Nephron (organoid): ENCODE measurements around the gene RNU5D-1.
A peak's percentile ranks its signal among the peaks of the same experiment; 100 is the strongest.

Experiments
- H3K27ac Mint-ChIP-seq, 3 experiments: 2 replicates each; pipeline ENCODE4 v1.8.0; 2020; ENCODE audit warnings: mixed read lengths in 3 of 3, mild to moderate bottlenecking in 2 of 3, moderate library complexity in 1 of 3
- H3K27me3 Mint-ChIP-seq: 2 replicates; pipeline ENCODE4 v1.8.0; 2021; ENCODE audit warnings: low read depth, mild to moderate bottlenecking, moderate library complexity, mixed read lengths
- H3K36me3 Mint-ChIP-seq: 2 replicates; pipeline ENCODE4 v1.8.0; 2020; ENCODE audit warnings: low read depth, mixed read lengths
- H3K4me1 Mint-ChIP-seq: 2 replicates; pipeline ENCODE4 v1.8.0; 2020; ENCODE audit warnings: mixed read lengths
- H3K4me3 Mint-ChIP-seq, 3 experiments: 2 replicates each; pipeline ENCODE4 v1.8.0; 2020; ENCODE audit warnings: mild to moderate bottlenecking in 3 of 3, mixed read lengths in 3 of 3, moderate library complexity in 2 of 3
- H3K9me3 Mint-ChIP-seq: 2 replicates; pipeline ENCODE4 v1.8.0; 2020; ENCODE audit warnings: mixed read lengths
- TF ChIP-seq, protein P1 (sequence below), 3 experiments: fragments of 200-600 bp; sonication (generic); IDR thresholded peaks; one replicate each; pipeline ENCODE4 v1.5.0; 2021; ENCODE audit warnings: antibody characterized with exemption in 3 of 3; ENCODE audit not compliant: unreplicated experiment in 3 of 3

The RNU5D-1 gene

DNA sequence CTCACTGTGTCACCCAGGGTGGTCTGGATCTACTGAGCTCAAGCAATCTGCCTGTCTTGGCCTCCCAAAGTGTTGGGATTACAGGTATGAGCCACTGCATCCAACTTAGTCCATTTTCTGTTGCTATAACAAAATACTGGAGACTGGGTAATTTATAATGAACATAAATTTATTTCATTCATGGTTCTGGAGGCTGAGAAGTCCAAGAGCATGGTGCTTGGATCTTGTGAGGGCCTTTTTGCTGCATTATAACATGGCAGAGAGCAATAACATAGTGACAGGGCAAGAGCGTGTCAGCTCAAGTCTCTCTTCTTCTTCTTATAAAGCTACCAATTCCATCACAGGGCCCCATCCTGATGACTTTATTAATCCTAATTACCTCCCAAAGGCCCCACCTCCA lies 5.0 kb upstream of the RNU5D-1 start:
- no peaks in the 10 kb centered on the region for H3K27me3 Mint-ChIP-seq
- no peak overlapping the region for H3K27ac Mint-ChIP-seq
- peaks cover 24% of the 10 kb centered on the region for H3K4me1 Mint-ChIP-seq
- H3K36me3 Mint-ChIP-seq, result no peaks in the 10 kb centered on the region
- H3K4me3 Mint-ChIP-seq, result no peak overlapping the region
- TF ChIP-seq, protein P1, sequence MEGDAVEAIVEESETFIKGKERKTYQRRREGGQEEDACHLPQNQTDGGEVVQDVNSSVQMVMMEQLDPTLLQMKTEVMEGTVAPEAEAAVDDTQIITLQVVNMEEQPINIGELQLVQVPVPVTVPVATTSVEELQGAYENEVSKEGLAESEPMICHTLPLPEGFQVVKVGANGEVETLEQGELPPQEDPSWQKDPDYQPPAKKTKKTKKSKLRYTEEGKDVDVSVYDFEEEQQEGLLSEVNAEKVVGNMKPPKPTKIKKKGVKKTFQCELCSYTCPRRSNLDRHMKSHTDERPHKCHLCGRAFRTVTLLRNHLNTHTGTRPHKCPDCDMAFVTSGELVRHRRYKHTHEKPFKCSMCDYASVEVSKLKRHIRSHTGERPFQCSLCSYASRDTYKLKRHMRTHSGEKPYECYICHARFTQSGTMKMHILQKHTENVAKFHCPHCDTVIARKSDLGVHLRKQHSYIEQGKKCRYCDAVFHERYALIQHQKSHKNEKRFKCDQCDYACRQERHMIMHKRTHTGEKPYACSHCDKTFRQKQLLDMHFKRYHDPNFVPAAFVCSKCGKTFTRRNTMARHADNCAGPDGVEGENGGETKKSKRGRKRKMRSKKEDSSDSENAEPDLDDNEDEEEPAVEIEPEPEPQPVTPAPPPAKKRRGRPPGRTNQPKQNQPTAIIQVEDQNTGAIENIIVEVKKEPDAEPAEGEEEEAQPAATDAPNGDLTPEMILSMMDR (IDR thresholded peaks at IDR 0.05; ENCODE audit: unreplicated experiment in 3 of 3), result no peak
- H3K9me3 Mint-ChIP-seq, result no peaks in the 10 kb centered on the region

GRCh38 chr1:44733784-44734183 lies 2.8 kb upstream of the RNU5D-1 start:
- Mint-ChIP-seq H3K9me3 (no peaks in the 10 kb centered on the region), H3K27ac (peak overlapping the region; percentile 24 to 86 (median 78)), H3K4me1 (peaks cover 13% of the 10 kb centered on the region), H3K36me3 (no peaks in the 10 kb centered on the region), H3K27me3 (no peaks in the 10 kb centered on the region), H3K4me3 (no peak overlapping the region)
- TF ChIP-seq, protein P1 (IDR thresholded peaks at IDR 0.05; ENCODE audit: unreplicated experiment in 3 of 3), result no peak

- H3K9me3 Mint-ChIP-seq, result no peaks in the 10 kb centered on the region
- TF ChIP-seq, protein P1 (IDR thresholded peaks at IDR 0.05; ENCODE audit: unreplicated experiment in 3 of 3), result no peak
- no peaks in the 10 kb centered on the region for H3K36me3 Mint-ChIP-seq
Observed at GRCh38 chr1:44733365-44733764, 2.4 kb upstream of the RNU5D-1 start.

DNA sequence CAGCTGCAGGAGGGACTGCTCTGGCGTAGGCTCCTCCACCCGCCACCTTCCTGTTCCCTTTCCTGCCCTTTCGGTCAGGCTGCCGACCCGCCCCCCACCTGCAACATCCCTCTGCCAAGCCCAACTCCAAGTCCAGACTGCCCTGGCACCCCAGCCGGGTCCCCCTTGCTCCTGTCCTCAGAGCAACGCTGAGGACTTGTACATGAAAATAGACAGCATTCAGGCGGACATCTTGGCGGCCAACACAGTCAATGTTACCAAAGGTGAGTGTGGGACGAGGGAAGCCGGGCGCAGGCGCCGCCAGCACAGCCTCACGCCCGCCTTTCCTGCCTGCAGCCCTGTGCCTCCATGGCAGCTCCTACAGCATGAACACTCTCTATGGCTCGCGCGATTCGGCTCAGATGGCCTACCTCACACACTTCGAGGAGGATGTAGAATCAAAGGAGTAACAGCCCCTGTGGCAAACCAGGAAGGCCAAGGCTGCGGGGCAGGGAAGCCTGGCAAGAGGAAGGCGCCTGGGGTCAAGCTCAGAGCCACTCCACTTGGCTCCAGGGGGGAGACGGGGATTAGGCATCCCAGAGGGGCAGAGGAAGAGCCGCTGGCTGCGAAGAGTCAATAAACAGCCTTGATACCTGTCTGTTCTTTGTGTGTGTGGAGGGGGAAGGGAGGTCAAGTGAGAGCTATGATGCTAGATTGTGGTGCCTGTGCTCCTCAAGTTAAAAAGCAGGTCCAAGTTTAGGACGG lies 5.8 kb downstream of the RNU5D-1 start:
- no peaks in the 10 kb centered on the region for H3K36me3 Mint-ChIP-seq
- no peaks in the 10 kb centered on the region for H3K9me3 Mint-ChIP-seq
- no peak overlapping the region for H3K27ac Mint-ChIP-seq
- H3K4me3 Mint-ChIP-seq, result no peak overlapping the region
- peaks cover 11% of the 10 kb centered on the region for H3K4me1 Mint-ChIP-seq
- H3K27me3 Mint-ChIP-seq, result peaks cover 3% of the 10 kb centered on the region
- TF ChIP-seq, protein P1 (IDR thresholded peaks at IDR 0.05; ENCODE audit: unreplicated experiment in 3 of 3), result no peak

More at GRCh38 chr1:44733365-44733764, 2.4 kb upstream of the RNU5D-1 start:
- Mint-ChIP-seq H3K4me1 (peaks cover 13% of the 10 kb centered on the region), H3K4me3 (no peak overlapping the region), H3K27ac (peak overlapping the region; percentile 24 to 86 (median 78)), H3K27me3 (no peaks in the 10 kb centered on the region)

DNA sequence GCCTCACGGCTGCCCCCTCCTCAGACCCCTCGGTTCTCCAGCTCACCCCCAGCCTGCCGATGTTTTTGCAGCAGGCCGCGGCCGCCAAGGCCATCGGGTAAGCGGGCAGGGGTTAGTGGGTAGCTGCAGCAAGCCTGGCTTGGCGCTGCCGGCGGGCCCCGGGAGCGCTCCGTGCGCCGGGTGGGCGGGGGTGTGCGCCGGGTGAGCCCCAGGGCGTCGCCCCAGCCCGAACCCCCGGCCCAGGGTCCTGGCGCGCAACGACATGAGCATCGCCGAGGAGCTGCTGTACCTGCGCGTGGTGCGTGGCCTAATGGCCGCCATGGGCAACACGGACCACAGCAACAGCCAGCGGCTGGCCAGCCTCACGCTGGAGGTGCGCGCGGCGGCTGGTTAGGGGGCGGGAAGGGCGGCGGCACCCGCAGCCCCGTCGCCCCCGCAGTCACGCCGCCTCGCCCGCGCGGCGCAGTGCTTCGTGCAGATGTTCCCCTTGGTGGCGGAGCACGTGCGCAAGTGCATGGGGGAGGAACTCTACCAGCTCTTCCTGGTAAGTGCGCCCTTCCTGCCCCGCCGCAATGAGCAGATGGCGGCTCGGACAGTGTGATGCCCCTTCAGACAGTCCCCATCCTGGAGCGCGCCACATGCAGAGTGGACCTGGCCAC lies 6.5 kb downstream of the RNU5D-1 start:
- Mint-ChIP-seq H3K9me3 (no peaks in the 10 kb centered on the region), H3K27ac (no peak overlapping the region), H3K27me3 (peaks cover 3% of the 10 kb centered on the region), H3K4me1 (peaks cover 11% of the 10 kb centered on the region), H3K36me3 (no peaks in the 10 kb centered on the region), H3K4me3 (no peak overlapping the region)
- TF ChIP-seq, protein P1 (IDR thresholded peaks at IDR 0.05; ENCODE audit: unreplicated experiment in 3 of 3), result no peak
